ENCODE data around the gene EPB41L4A.

Gene EPB41L4A

DNA sequence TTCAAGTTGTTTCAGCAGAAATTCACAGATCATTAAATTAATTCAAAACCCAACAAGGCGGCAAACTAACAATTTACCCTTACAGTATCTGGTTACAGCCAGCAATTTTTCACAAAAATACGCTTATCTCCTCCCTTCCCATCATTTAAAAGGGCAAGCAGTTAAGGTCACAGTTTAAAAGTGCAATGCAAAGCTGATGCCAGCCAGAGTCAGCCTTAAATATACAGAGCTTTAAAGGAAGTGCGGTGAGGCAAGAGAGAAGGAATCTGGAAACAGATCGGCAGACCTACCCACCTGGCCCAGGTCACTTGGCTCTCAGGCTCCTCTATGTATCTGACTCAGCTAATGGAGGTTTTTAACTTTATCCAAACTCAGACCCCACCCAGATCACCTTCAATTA, 31.0 kb downstream of the EPB41L4A start (continued):
- TF ChIP-seq ZNF639 (tag by site-specific recombination; IDR thresholded peaks at IDR 0.05) (no peak), ZNF677 (tag by site-specific recombination; IDR thresholded peaks at IDR 0.05) (no peak), WT1 (tag by site-specific recombination; IDR thresholded peaks at IDR 0.05) (peak; percentile 96), ZNF155 (tag by site-specific recombination; IDR thresholded peaks at IDR 0.05) (no peak), ZNF629 (tag by site-specific recombination; IDR thresholded peaks at IDR 0.05) (no peak), ZNF248 (tag by site-specific recombination; IDR thresholded peaks at IDR 0.05) (no peak), SP3 (tag by site-specific recombination; IDR thresholded peaks at IDR 0.05) (no peak), HOXD13 (CRISPR knock-in tag; IDR thresholded peaks at IDR 0.05; ENCODE audit: borderline replicate concordance) (no peak), ZNF776 (tag by site-specific recombination; IDR thresholded peaks at IDR 0.05; ENCODE audit: borderline replicate concordance) (no peak), ZNF600 (tag by site-specific recombination; IDR thresholded peaks at IDR 0.05) (no peak), ZNF292 (tag by site-specific recombination; IDR thresholded peaks at IDR 0.05; ENCODE audit: borderline replicate concordance, low read depth) (no peak), OSR2 (tag by site-specific recombination; IDR thresholded peaks at IDR 0.05) (peak; percentile 33; the same call in 1 of the 2 replicates), ZNF529 (tag by site-specific recombination; IDR thresholded peaks at IDR 0.05; ENCODE audit: insufficient replicate concordance) (no peak), ZNF239 (tag by site-specific recombination; IDR thresholded peaks at IDR 0.05) (no peak), SP7 (tag by site-specific recombination; IDR thresholded peaks at IDR 0.05) (peak; percentile 85), ZBTB6 (tag by site-specific recombination; IDR thresholded peaks at IDR 0.05) (no peak), ZNF514 (tag by site-specific recombination; IDR thresholded peaks at IDR 0.05) (no peak), ZNF560 (tag by site-specific recombination; IDR thresholded peaks at IDR 0.05; ENCODE audit: borderline replicate concordance) (no peak), EGR2 (tag by site-specific recombination; IDR thresholded peaks at IDR 0.05; ENCODE audit: low read depth) (no peak), ZNF596 (tag by site-specific recombination; IDR thresholded peaks at IDR 0.05) (no peak), ZNF747 (tag by site-specific recombination; IDR thresholded peaks at IDR 0.05) (no peak), ZNF623 (tag by site-specific recombination; IDR thresholded peaks at IDR 0.05) (no peak), ZNF398 (tag by site-specific recombination; IDR thresholded peaks at IDR 0.05) (no peak), MEIS1 (CRISPR knock-in tag; IDR thresholded peaks at IDR 0.05; ENCODE audit: borderline replicate concordance) (no peak)
- TF ChIP-seq, protein P1, sequence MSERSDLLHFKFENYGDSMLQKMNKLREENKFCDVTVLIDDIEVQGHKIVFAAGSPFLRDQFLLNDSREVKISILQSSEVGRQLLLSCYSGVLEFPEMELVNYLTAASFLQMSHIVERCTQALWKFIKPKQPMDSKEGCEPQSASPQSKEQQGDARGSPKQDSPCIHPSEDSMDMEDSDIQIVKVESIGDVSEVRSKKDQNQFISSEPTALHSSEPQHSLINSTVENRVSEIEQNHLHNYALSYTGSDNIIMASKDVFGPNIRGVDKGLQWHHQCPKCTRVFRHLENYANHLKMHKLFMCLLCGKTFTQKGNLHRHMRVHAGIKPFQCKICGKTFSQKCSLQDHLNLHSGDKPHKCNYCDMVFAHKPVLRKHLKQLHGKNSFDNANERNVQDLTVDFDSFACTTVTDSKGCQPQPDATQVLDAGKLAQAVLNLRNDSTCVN (tag by site-specific recombination; optimal IDR thresholded peaks at IDR 0.05): no peak

Measured in HEK293 (cell line).